ENCODE measurements around the gene HSPB8.

Gene HSPB8

DNA sequence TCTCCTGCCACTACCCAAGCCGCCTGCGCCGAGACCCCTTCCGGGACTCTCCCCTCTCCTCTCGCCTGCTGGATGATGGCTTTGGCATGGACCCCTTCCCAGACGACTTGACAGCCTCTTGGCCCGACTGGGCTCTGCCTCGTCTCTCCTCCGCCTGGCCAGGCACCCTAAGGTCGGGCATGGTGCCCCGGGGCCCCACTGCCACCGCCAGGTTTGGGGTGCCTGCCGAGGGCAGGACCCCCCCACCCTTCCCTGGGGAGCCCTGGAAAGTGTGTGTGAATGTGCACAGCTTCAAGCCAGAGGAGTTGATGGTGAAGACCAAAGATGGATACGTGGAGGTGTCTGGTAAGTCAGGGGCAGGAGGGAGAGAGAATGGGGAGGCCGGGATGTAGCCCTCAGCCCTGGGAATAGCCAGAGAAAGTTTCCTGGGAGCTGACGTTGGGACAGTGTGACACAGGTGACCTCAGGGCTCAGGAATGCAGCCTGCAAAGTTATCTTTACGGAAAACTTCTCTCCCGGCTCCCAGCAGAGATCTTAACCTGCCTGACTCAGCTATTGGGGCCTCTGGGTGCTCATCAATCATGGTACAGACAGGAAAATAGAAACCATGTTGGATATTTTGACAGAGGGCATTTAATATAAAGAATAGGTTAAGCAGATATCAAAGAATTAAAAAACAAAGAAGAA, 747 bp downstream of the HSPB8 start:
- H3K36me3 ChIP-seq = no peaks in the 10 kb centered on the region
- H3K27ac ChIP-seq = no peak overlapping the region
- no peaks in the 10 kb centered on the region for H3K9me3 ChIP-seq (ENCODE audit: severe bottlenecking)
- DNase-seq = no peak
- no peaks in the 10 kb centered on the region for H3K27me3 ChIP-seq (ENCODE audit: insufficient read depth, low read depth, severe bottlenecking)
- no peak overlapping the region for H3K4me3 ChIP-seq (ENCODE audit: low read depth, low read length)
- TF ChIP-seq CTCF (IDR thresholded peaks at IDR 0.05; ENCODE audit: low read depth, low read length) = no peak

- Histone ChIP-seq H3K36me3 (no peaks in the 10 kb centered on the region), H3K27ac (no peak overlapping the region), H3K27me3 (ENCODE audit: insufficient read depth, low read depth, severe bottlenecking) (no peaks in the 10 kb centered on the region), H3K4me3 (ENCODE audit: low read depth, low read length) (no peak overlapping the region), H3K9me3 (ENCODE audit: severe bottlenecking) (no peaks in the 10 kb centered on the region)
- TF ChIP-seq CTCF (IDR thresholded peaks at IDR 0.05; ENCODE audit: low read depth, low read length) = no peak
- DNase-seq = no peak
Measured at GRCh38 chr12:119180380-119181040, 1.8 kb downstream of the HSPB8 start.

DNA sequence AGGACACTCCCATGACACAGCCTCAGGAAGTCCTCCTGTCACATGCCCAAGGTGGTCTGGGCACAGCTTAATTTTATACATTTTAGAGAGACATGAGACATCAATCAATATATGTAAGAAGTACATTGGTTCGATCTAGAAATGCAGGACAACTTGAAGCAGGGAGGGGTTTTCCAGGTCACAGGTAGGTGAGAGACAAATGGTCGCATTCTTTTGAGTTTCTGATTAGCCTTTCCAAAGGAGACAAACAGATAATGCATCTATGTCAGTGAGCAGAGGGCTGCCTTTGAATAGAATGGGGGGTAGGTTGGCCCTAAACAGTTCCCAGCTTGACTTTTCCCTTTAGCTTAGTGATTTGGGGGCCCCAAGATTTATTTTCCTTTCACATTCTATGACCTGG, 2.5 kb downstream of the HSPB8 start:
- no peaks in the 10 kb centered on the region for H3K27me3 ChIP-seq (ENCODE audit: insufficient read depth, low read depth, severe bottlenecking)
- no peaks in the 10 kb centered on the region for H3K36me3 ChIP-seq
- DNase-seq = no peak
- no peak for TF ChIP-seq CTCF (IDR thresholded peaks at IDR 0.05; ENCODE audit: low read depth, low read length)
- H3K9me3 ChIP-seq (ENCODE audit: severe bottlenecking) = no peaks in the 10 kb centered on the region
- no peak overlapping the region for H3K4me3 ChIP-seq (ENCODE audit: low read depth, low read length)
- no peak overlapping the region for H3K27ac ChIP-seq

DNA sequence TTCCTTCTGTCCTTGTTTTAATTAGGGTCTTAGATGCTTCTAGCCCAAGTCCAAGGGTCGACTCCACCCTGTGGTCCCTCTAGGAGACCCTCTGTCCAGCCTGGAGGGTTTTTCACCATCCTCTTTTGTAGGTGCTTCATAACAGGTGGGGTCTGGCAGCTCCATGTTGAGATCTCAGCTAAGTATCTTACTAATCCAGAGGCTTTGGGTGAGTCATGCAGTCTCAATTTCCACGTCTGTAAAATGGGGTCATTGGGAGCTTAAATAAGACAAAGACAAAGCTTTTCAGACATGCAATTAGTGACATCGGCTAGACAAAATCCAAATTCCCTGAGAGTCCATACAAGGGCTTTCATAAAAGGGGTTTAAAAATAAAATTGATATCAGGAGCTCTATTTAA, 3.2 kb downstream of the HSPB8 start:
- no peaks in the 10 kb centered on the region for H3K36me3 ChIP-seq
- no peak for DNase-seq

DNA sequence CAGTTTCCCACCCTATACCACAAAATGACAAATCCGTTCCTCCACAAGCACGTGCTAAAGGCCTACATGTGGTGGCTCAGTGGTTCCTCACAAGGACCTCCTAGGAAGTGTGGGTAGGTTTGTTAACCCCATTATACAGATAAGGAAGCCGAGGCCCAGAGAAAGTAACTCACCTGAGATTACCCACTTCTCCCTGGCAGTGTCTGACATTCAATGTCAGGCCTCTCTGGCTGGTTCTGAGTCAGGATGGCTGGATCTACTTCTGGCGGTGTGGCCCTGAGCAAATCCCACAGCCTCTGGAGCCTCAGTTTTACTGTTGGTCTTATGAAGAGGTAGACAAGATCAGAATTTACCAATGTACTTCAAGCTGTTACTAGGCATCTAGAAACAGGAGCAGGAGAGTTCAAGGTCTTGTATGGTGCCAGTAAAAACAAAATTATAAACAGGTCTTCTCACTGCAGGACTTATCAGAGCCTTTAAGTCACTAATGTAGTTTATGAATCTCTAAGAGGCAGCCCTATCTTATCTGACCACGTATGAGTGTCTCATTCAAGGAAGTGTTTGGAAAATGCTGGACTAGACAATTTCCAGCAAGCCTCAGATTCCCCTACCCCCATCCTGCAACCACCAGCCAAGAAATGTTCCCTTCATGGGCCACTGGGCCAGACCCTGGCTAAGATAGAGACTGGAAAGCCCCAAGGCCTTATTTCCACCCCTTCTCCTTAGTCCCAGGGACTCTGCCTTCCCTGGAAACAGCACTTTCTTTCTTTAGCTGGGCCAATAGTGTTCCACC, 4.2 kb downstream of the HSPB8 start:
- H3K27ac ChIP-seq = no peak overlapping the region
- no peak overlapping the region for H3K4me3 ChIP-seq (ENCODE audit: low read depth, low read length)
- no peaks in the 10 kb centered on the region for H3K9me3 ChIP-seq (ENCODE audit: severe bottlenecking)
- H3K36me3 ChIP-seq = no peaks in the 10 kb centered on the region
- DNase-seq = no peak
- TF ChIP-seq CTCF (IDR thresholded peaks at IDR 0.05; ENCODE audit: low read depth, low read length) = no peak
- H3K27me3 ChIP-seq (ENCODE audit: insufficient read depth, low read depth, severe bottlenecking) = no peaks in the 10 kb centered on the region

More for the DNA sequence above, 3.2 kb downstream of the HSPB8 start:
- no peak overlapping the region for H3K27ac ChIP-seq
- no peak overlapping the region for H3K4me3 ChIP-seq (ENCODE audit: low read depth, low read length)
- no peak for TF ChIP-seq CTCF (IDR thresholded peaks at IDR 0.05; ENCODE audit: low read depth, low read length)
- no peaks in the 10 kb centered on the region for H3K9me3 ChIP-seq (ENCODE audit: severe bottlenecking)
- H3K27me3 ChIP-seq (ENCODE audit: insufficient read depth, low read depth, severe bottlenecking) = no peaks in the 10 kb centered on the region
